Smooth muscle cell (in vitro differentiated cells): ENCODE data around the gene TMEM61. TPM values are rescaled to one million over a fixed set of nuclear protein-coding genes. Genes with fewer than 3 reads are reported as not detected.

Experiments used
- DNase-seq: peaks from one replicate; lab custom pipeline; 2025; ENCODE audit not compliant: unreplicated experiment; lab: John Stamatoyannopoulos, UW
- H2AFZ ChIP-seq: fragments of 200-600 bp; sonication (generic); 2 replicates; pipeline ENCODE4 v1.6.0; 2016; ENCODE audit warnings: antibody characterized with exemption, low read depth, mild to moderate bottlenecking
- H3F3A ChIP-seq: fragments of 200-600 bp; sonication (generic); 2 replicates; pipeline ENCODE4 v1.6.0; 2017; ENCODE audit warnings: antibody characterized with exemption, low read depth
- H3K27ac ChIP-seq: fragments of 200-600 bp; sonication (generic); 2 replicates; pipeline ENCODE4 v1.5.1; 2016; ENCODE audit warnings: low read depth, mild to moderate bottlenecking
- H3K27me3 ChIP-seq: fragments of 200-600 bp; sonication (generic); 2 replicates; pipeline ENCODE4 v1.6.1; 2016; ENCODE audit warnings: low read depth, mild to moderate bottlenecking
- H3K36me3 ChIP-seq: fragments of 200-600 bp; sonication (generic); 2 replicates; pipeline ENCODE4 v1.5.1; 2016; ENCODE audit warnings: low read depth
- H3K4me1 ChIP-seq: fragments of 200-600 bp; sonication (generic); 2 replicates; pipeline ENCODE4 v1.5.1; 2016; ENCODE audit warnings: low read depth
- H3K4me2 ChIP-seq: fragments of 200-600 bp; sonication (generic); 2 replicates; pipeline ENCODE4 v1.6.0; 2016; ENCODE audit warnings: mild to moderate bottlenecking
- H3K4me3 ChIP-seq: fragments of 200-600 bp; sonication (generic); 2 replicates; pipeline ENCODE4 v1.5.1; 2016; ENCODE audit warnings: mild to moderate bottlenecking
- H3K79me2 ChIP-seq: fragments of 200-600 bp; sonication (generic); 2 replicates; pipeline ENCODE4 v1.6.0; 2016; ENCODE audit warnings: low read depth, mild to moderate bottlenecking
- H3K9ac ChIP-seq: fragments of 200-600 bp; sonication (generic); 2 replicates; pipeline ENCODE4 v1.6.0; 2016; ENCODE audit warnings: low read depth
- H3K9me3 ChIP-seq: fragments of 200-600 bp; sonication (generic); replicated peaks from 2 replicates; pipeline ENCODE4 v1.5.1; 2016; ENCODE audit warnings: low read depth
- H4K20me1 ChIP-seq: fragments of 200-600 bp; sonication (generic); 2 replicates; pipeline ENCODE4 v1.6.0; 2016; ENCODE audit warnings: low read depth
- WGBS: methylation state at CpG from one replicate; pipeline ENCODE4 v1.1.7; 2016; ENCODE audit warnings: low lambda C conversion rate; 5-methylcytosine and 5-hydroxymethylcytosine counted together
- polyA plus RNA-seq: library from polyadenylated mRNA; unstranded; fragments of >200 nt; fragmentation: Nextera tagmentation; extraction: Ambion mirVana; gene quantifications from 2 replicates; pipeline ENCODE4 v1.2.1, GENCODE V29; 2016
- total RNA-seq: library from RNA; depleted of rRNA; stranded (reverse); fragments of >200 nt; gene quantifications from 2 replicates; pipeline ENCODE4 v1.2.3, GENCODE V29; 2014
- TF ChIP-seq, protein P1 (sequence below): fragments of 200-600 bp; sonication (generic); IDR thresholded peaks from 2 replicates; pipeline ENCODE4 v1.5.1; 2017; ENCODE audit warnings: borderline replicate concordance, mild to moderate bottlenecking, antibody characterized with exemption; ENCODE audit not compliant: insufficient read depth, poor library complexity, severe bottlenecking

The TMEM61 gene
- total and polyA plus RNA-seq, 2 experiments from 2014 or later: 0.13 to 0.86 TPM

DNA sequence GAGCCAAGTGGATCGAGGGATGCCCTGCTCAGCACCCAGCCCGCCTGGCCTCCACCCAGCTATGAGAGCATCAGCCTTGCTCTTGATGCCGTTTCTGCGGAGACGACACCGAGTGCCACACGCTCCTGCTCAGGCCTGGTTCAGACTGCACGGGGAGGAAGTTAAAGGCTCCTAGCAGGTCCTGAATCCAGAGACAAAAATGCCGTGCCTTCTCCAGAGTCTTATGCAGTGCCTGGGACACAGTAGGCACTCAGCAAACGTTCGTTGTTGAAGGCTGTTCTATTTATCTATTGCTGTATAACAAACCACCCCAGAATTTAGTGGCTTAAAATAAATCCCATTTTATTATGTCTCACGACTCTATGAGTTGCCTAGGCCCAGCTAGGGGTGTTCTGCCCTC is 11.5 kb downstream of the TMEM61 start:
- Histone ChIP-seq H3F3A (no peaks in the 10 kb centered on the region), H3K36me3 (no peaks in the 10 kb centered on the region), H3K4me2 (no peak overlapping the region), H2AFZ (no peak overlapping the region), H3K9me3 (no peaks in the 10 kb centered on the region), H4K20me1 (no peaks in the 10 kb centered on the region), H3K4me1 (no peaks in the 10 kb centered on the region), H3K9ac (no peak overlapping the region), H3K27ac (no peak overlapping the region), H3K4me3 (no peak overlapping the region), H3K79me2 (no peaks in the 10 kb centered on the region), H3K27me3 (peaks cover 28% of the 10 kb centered on the region)
- DNase-seq: no peak
- WGBS: 74% methylated on average over 12 of the region's 12 CpGs
- TF ChIP-seq, protein P1, sequence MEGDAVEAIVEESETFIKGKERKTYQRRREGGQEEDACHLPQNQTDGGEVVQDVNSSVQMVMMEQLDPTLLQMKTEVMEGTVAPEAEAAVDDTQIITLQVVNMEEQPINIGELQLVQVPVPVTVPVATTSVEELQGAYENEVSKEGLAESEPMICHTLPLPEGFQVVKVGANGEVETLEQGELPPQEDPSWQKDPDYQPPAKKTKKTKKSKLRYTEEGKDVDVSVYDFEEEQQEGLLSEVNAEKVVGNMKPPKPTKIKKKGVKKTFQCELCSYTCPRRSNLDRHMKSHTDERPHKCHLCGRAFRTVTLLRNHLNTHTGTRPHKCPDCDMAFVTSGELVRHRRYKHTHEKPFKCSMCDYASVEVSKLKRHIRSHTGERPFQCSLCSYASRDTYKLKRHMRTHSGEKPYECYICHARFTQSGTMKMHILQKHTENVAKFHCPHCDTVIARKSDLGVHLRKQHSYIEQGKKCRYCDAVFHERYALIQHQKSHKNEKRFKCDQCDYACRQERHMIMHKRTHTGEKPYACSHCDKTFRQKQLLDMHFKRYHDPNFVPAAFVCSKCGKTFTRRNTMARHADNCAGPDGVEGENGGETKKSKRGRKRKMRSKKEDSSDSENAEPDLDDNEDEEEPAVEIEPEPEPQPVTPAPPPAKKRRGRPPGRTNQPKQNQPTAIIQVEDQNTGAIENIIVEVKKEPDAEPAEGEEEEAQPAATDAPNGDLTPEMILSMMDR: no peak

DNA sequence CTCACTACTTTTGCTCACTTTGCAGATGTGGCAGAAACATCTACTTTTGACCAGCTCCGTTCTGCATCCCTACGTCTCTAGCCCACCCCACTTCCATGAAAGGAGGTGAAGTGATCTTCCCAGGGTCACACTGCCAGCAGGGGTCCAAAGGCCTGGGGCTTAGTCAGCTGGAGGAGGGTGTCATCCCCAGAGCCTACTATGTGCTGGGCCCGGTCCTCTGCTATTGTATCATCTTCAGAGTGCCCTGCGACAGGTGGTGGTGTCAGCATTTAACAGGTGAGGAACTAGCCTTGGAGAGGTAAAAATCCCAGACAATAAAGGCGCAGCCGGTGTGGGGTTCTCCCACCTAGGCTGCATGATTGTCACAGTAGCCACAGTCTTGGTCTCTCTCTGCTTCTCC is 12.7 kb downstream of the TMEM61 start:
- peaks cover 40% of the 10 kb centered on the region for H3K27me3 ChIP-seq
- no peak for DNase-seq
- H2AFZ ChIP-seq: no peak overlapping the region
- TF ChIP-seq, protein P1: no peak
- H3K27ac ChIP-seq: no peak overlapping the region
- no peaks in the 10 kb centered on the region for H3K79me2 ChIP-seq
- no peaks in the 10 kb centered on the region for H4K20me1 ChIP-seq
- no peak overlapping the region for H3K9ac ChIP-seq
- no peaks in the 10 kb centered on the region for H3F3A ChIP-seq
- H3K4me3 ChIP-seq: no peak overlapping the region
- no peaks in the 10 kb centered on the region for H3K9me3 ChIP-seq
- no peaks in the 10 kb centered on the region for H3K36me3 ChIP-seq
- 95% methylated on average over 6 of the region's 6 CpGs for WGBS
- H3K4me1 ChIP-seq: no peaks in the 10 kb centered on the region
- H3K4me2 ChIP-seq: no peak overlapping the region

DNA sequence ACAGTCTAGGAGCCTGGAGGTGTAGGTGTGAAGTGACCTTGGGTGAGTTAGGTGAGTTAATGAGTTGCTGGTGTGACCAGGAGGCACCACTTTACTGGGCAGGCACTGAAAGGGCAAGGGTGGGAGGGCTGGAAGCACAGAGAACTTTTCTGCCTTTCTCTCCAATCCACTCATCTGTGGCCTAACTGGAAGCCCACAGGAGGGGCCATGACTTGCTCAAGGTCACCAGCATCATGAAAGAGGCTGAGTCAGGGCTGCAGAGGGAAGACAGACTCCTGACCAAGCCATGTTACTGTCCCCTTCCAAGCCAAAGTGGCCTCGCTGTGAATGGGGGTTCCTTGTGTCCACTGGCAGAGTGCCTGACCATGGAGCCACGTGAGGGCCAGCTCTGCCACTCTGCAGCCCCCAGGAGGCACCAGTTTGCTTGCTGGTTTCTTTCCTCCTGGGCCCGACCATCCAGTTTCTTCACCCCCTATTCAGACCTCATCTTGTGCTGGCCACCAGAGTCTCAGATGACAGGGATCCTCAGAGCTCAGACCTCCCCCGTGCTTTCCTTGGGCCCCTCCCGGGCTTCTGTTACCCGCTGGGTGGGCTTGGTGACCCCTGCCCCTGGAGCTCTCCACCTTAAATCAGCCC is 14.0 kb downstream of the TMEM61 start:
- H2AFZ ChIP-seq: no peak overlapping the region
- no peak overlapping the region for H3K4me3 ChIP-seq
- H3K36me3 ChIP-seq: no peaks in the 10 kb centered on the region
- H3F3A ChIP-seq: no peaks in the 10 kb centered on the region
- TF ChIP-seq, protein P1: no peak
- H3K27me3 ChIP-seq: peaks cover 45% of the 10 kb centered on the region
- no peaks in the 10 kb centered on the region for H4K20me1 ChIP-seq
- no peak for DNase-seq
- H3K4me2 ChIP-seq: no peak overlapping the region
- H3K9me3 ChIP-seq: no peaks in the 10 kb centered on the region
- no peak overlapping the region for H3K27ac ChIP-seq
- H3K4me1 ChIP-seq: no peaks in the 10 kb centered on the region
- H3K79me2 ChIP-seq: no peaks in the 10 kb centered on the region
- WGBS: 59% methylated on average over 6 of the region's 6 CpGs
- H3K9ac ChIP-seq: no peak overlapping the region

DNA sequence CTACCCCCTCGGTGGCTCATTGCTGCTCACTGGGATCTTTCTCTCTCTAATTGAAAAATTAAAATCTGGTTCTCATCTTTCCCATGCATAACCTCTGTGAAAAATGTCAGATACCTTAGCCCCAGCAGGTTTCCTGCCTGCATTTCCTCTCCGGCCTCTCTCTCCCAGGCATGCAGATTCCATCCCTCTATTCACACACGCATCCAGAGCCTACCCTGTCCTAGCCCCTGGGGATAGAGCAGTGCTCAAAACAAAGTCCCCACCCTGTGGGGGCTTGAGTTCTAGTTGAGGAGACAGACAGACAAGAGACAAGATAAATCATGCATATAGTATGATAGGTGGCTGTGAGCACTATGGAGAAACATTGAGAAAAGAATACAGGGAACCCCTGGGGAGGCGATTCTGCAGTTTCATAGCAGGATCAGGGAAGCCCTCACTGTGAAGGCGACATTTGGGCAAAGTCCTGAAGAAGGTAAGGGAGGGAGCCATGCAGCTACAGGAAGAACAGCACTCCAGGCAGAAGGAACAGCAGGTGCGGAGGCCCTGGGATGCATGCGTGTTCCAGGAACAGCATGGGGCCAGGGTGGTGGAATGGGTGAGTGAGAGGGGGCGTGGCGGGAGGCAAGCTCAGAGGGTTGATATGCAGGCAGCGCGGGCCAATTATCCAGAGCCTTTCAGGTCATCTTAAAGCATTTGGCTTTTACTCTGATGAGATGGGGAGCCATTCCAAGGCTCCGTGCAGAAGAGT is 14.8 kb downstream of the TMEM61 start:
- Histone ChIP-seq H3K27me3 (peaks cover 52% of the 10 kb centered on the region), H3K4me1 (no peaks in the 10 kb centered on the region), H3K4me3 (no peak overlapping the region), H2AFZ (no peak overlapping the region), H3F3A (no peaks in the 10 kb centered on the region), H3K27ac (no peak overlapping the region), H4K20me1 (no peaks in the 10 kb centered on the region), H3K4me2 (no peak overlapping the region), H3K9me3 (no peaks in the 10 kb centered on the region), H3K79me2 (no peaks in the 10 kb centered on the region), H3K36me3 (no peaks in the 10 kb centered on the region), H3K9ac (no peak overlapping the region)
- no peak for DNase-seq
- TF ChIP-seq, protein P1: no peak
- WGBS: 44% methylated on average over 12 of the region's 12 CpGs
